ENCODE data around the gene ZFAND2B.
A peak's percentile ranks its signal among the peaks of the same experiment; 100 is the strongest.

The ZFAND2B gene

GRCh38 chr2:219206328-219207133, at the start of gene ZFAND2B:
TSS of gene ZFAND2B (plus strand) at chr2:219206782. CDS start at chr2:219206988, 206 bp downstream.
- Mint-ChIP-seq H3K4me3 (peak within 1 kb of the TSS; percentile 94), H3K9me3 (ENCODE audit: low read depth) (no peaks in the 10 kb centered on the region), H3K27me3 (no peaks in the 10 kb centered on the region), H3K27ac (peak within 1 kb of the TSS; percentile 96), H3K4me1 (ENCODE audit: low read depth) (peaks cover 49% of the 10 kb centered on the region), H3K36me3 (peaks cover 4% of the 10 kb centered on the region)

GRCh38 chr2:219157396-219157795, 49.2 kb upstream of the ZFAND2B start:
- Mint-ChIP-seq H3K27me3 (no peaks in the 10 kb centered on the region), H3K36me3 (peaks cover 11% of the 10 kb centered on the region), H3K27ac (no peak overlapping the region), H3K9me3 (ENCODE audit: low read depth) (no peaks in the 10 kb centered on the region), H3K4me3 (no peak overlapping the region), H3K4me1 (ENCODE audit: low read depth) (peaks cover 13% of the 10 kb centered on the region)

- Mint-ChIP-seq H3K27ac (no peak overlapping the region), H3K36me3 (peaks cover 13% of the 10 kb centered on the region), H3K27me3 (no peaks in the 10 kb centered on the region), H3K4me3 (no peak overlapping the region), H3K4me1 (ENCODE audit: low read depth) (peaks cover 13% of the 10 kb centered on the region), H3K9me3 (ENCODE audit: low read depth) (no peaks in the 10 kb centered on the region)
Measured at GRCh38 chr2:219158025-219158424, 48.6 kb upstream of the ZFAND2B start.

GRCh38 chr2:219158586-219158985, 48.0 kb upstream of the ZFAND2B start:
- no peak overlapping the region for H3K27ac Mint-ChIP-seq
- H3K9me3 Mint-ChIP-seq (ENCODE audit: low read depth) = no peaks in the 10 kb centered on the region
- peaks cover 13% of the 10 kb centered on the region for H3K4me1 Mint-ChIP-seq (ENCODE audit: low read depth)
- H3K4me3 Mint-ChIP-seq = peak overlapping the region; percentile 25
- peaks cover 9% of the 10 kb centered on the region for H3K36me3 Mint-ChIP-seq
- no peaks in the 10 kb centered on the region for H3K27me3 Mint-ChIP-seq

- peak overlapping the region; percentile 96 for H3K27ac Mint-ChIP-seq
- H3K36me3 Mint-ChIP-seq = peaks cover 8% of the 10 kb centered on the region
- H3K27me3 Mint-ChIP-seq = no peaks in the 10 kb centered on the region
Measured at GRCh38 chr2:219159771-219160185, 46.8 kb upstream of the ZFAND2B start.

GRCh38 chr2:219160186-219161017, 46.2 kb upstream of the ZFAND2B start, which contains the start of gene NHEJ1:
TSS of gene NHEJ1 (minus strand) at chr2:219160815. CDS start at chr2:219158362, 2,453 bp downstream.
- no peaks in the 10 kb centered on the region for H3K9me3 Mint-ChIP-seq (ENCODE audit: low read depth)
- H3K27ac Mint-ChIP-seq = peak within 1 kb of the TSS; percentile 96
- no peaks in the 10 kb centered on the region for H3K27me3 Mint-ChIP-seq
- H3K36me3 Mint-ChIP-seq = peaks cover 8% of the 10 kb centered on the region
- peaks cover 13% of the 10 kb centered on the region for H3K4me1 Mint-ChIP-seq (ENCODE audit: low read depth)
- H3K4me3 Mint-ChIP-seq = peak within 1 kb of the TSS; percentile 91

More at GRCh38 chr2:219159771-219160185, 46.8 kb upstream of the ZFAND2B start:
- Mint-ChIP-seq H3K9me3 (ENCODE audit: low read depth) (no peaks in the 10 kb centered on the region), H3K4me3 (peak overlapping the region; percentile 91), H3K4me1 (ENCODE audit: low read depth) (peaks cover 13% of the 10 kb centered on the region)

GRCh38 chr2:219161097-219161496, 45.5 kb upstream of the ZFAND2B start:
- H3K36me3 Mint-ChIP-seq = peaks cover 8% of the 10 kb centered on the region
- H3K9me3 Mint-ChIP-seq (ENCODE audit: low read depth) = no peaks in the 10 kb centered on the region
- peak overlapping the region; percentile 96 for H3K27ac Mint-ChIP-seq
- H3K27me3 Mint-ChIP-seq = no peaks in the 10 kb centered on the region
- peak overlapping the region; percentile 91 for H3K4me3 Mint-ChIP-seq
- H3K4me1 Mint-ChIP-seq (ENCODE audit: low read depth) = peaks cover 13% of the 10 kb centered on the region

GRCh38 chr2:219163156-219163555, 43.4 kb upstream of the ZFAND2B start:
- H3K36me3 Mint-ChIP-seq = peaks cover 2% of the 10 kb centered on the region
- H3K27ac Mint-ChIP-seq = peak overlapping the region; percentile 54
- no peaks in the 10 kb centered on the region for H3K27me3 Mint-ChIP-seq
- no peak overlapping the region for H3K4me3 Mint-ChIP-seq
- no peaks in the 10 kb centered on the region for H3K9me3 Mint-ChIP-seq (ENCODE audit: low read depth)
- H3K4me1 Mint-ChIP-seq (ENCODE audit: low read depth) = peaks cover 13% of the 10 kb centered on the region

- Mint-ChIP-seq H3K27ac (no peak overlapping the region), H3K4me1 (ENCODE audit: low read depth) (peaks cover 7% of the 10 kb centered on the region), H3K4me3 (no peak overlapping the region), H3K27me3 (no peaks in the 10 kb centered on the region), H3K36me3 (peaks cover 2% of the 10 kb centered on the region), H3K9me3 (ENCODE audit: low read depth) (no peaks in the 10 kb centered on the region)
Measured at GRCh38 chr2:219165058-219165911, 41.3 kb upstream of the ZFAND2B start.

- H3K4me3 Mint-ChIP-seq = no peak overlapping the region
- no peaks in the 10 kb centered on the region for H3K27me3 Mint-ChIP-seq
- peaks cover under 1% of the 10 kb centered on the region for H3K36me3 Mint-ChIP-seq
- H3K9me3 Mint-ChIP-seq (ENCODE audit: low read depth) = no peaks in the 10 kb centered on the region
- H3K27ac Mint-ChIP-seq = no peak overlapping the region
- H3K4me1 Mint-ChIP-seq (ENCODE audit: low read depth) = peaks cover 8% of the 10 kb centered on the region
Measured at GRCh38 chr2:219167997-219168396, 38.6 kb upstream of the ZFAND2B start.

GRCh38 chr2:219168526-219168925, 38.1 kb upstream of the ZFAND2B start:
- H3K4me1 Mint-ChIP-seq (ENCODE audit: low read depth) = peaks cover 10% of the 10 kb centered on the region
- H3K4me3 Mint-ChIP-seq = no peak overlapping the region
- no peaks in the 10 kb centered on the region for H3K9me3 Mint-ChIP-seq (ENCODE audit: low read depth)
- H3K27me3 Mint-ChIP-seq = no peaks in the 10 kb centered on the region
- no peaks in the 10 kb centered on the region for H3K36me3 Mint-ChIP-seq
- H3K27ac Mint-ChIP-seq = no peak overlapping the region

- no peak overlapping the region for H3K4me3 Mint-ChIP-seq
- no peak overlapping the region for H3K27ac Mint-ChIP-seq
- no peaks in the 10 kb centered on the region for H3K27me3 Mint-ChIP-seq
- peaks cover 11% of the 10 kb centered on the region for H3K4me1 Mint-ChIP-seq (ENCODE audit: low read depth)
- H3K36me3 Mint-ChIP-seq = peaks cover 2% of the 10 kb centered on the region
- no peaks in the 10 kb centered on the region for H3K9me3 Mint-ChIP-seq (ENCODE audit: low read depth)
Measured at GRCh38 chr2:219168932-219169331, 37.6 kb upstream of the ZFAND2B start.

GRCh38 chr2:219169930-219170654, 36.5 kb upstream of the ZFAND2B start, which contains the start of gene SLC23A3:
TSS of gene SLC23A3 (minus strand) at chr2:219170029. CDS start at chr2:219169984, 45 bp downstream.
- Mint-ChIP-seq H3K27ac (no peak within 1 kb of the TSS), H3K9me3 (ENCODE audit: low read depth) (no peaks in the 10 kb centered on the region), H3K4me3 (no peak within 1 kb of the TSS), H3K27me3 (no peaks in the 10 kb centered on the region), H3K36me3 (peaks cover 6% of the 10 kb centered on the region), H3K4me1 (ENCODE audit: low read depth) (peaks cover 22% of the 10 kb centered on the region)

- H3K4me3 Mint-ChIP-seq = no peak overlapping the region
- no peaks in the 10 kb centered on the region for H3K9me3 Mint-ChIP-seq (ENCODE audit: low read depth)
Measured at GRCh38 chr2:219171231-219171651, 35.3 kb upstream of the ZFAND2B start.

More at GRCh38 chr2:219171231-219171651, 35.3 kb upstream of the ZFAND2B start:
- H3K36me3 Mint-ChIP-seq = peaks cover 6% of the 10 kb centered on the region
- peak overlapping the region; percentile 28 for H3K27ac Mint-ChIP-seq
- peaks cover 30% of the 10 kb centered on the region for H3K4me1 Mint-ChIP-seq (ENCODE audit: low read depth)
- no peaks in the 10 kb centered on the region for H3K27me3 Mint-ChIP-seq

Data from activated naive CD8-positive, alpha-beta T cell (primary cell).